GM23338 (cell line): Measurements from ENCODE around the gene STK36. TPM values are rescaled to one million over a fixed set of nuclear protein-coding genes. Genes with fewer than 3 reads are reported as not detected.

Experiments
- JUNB ChIP-seq: IDR thresholded peaks from one replicate; pipeline ENCODE4 v1.6.1; 2016; ENCODE audit warnings: antibody characterized with exemption; ENCODE audit not compliant: unreplicated experiment
- STAT1 ChIP-seq: IDR thresholded peaks from one replicate; pipeline ENCODE4 v1.6.1; 2016; ENCODE audit warnings: antibody characterized with exemption; ENCODE audit not compliant: unreplicated experiment
- ZNF114 ChIP-seq: fragments of 250-450 bp; sonication (Bioruptor Pico); IDR thresholded peaks from 2 replicates; pipeline ENCODE4 v1.5.0; 2020; ENCODE audit warnings: mild to moderate bottlenecking, moderate library complexity
- polyA plus RNA-seq: library from polyadenylated mRNA; unstranded; fragments of >200 nt; fragmentation: Nextera tagmentation; extraction: Ambion mirVana; gene quantifications from 2 replicates; pipeline ENCODE4 v1.2.1, GENCODE V29; 2016
- total RNA-seq: library from RNA; depleted of rRNA; stranded (reverse); fragments of >200 nt; shearing (Covaris generic); gene quantifications from 2 replicates; pipeline ENCODE4 v1.2.3, GENCODE V29; 2014
- TF ChIP-seq, protein P1 (sequence below): fragments of 250-450 bp; sonication (Bioruptor Pico); IDR thresholded peaks from 2 replicates; pipeline ENCODE4 v1.5.0; 2020; ENCODE audit warnings: mild to moderate bottlenecking, moderate library complexity
- TF ChIP-seq, protein P2 (sequence below): IDR thresholded peaks from one replicate; pipeline ENCODE4 v1.6.1; 2018; ENCODE audit warnings: antibody characterized with exemption; ENCODE audit not compliant: unreplicated experiment
- TF ChIP-seq, protein P3 (sequence below): IDR thresholded peaks from 2 replicates; pipeline ENCODE4 v1.6.1; 2016; ENCODE audit warnings: antibody characterized with exemption

STK36 gene
- total and polyA plus RNA-seq, 2 experiments from 2014 or later: 21.2 to 26.3 TPM

DNA sequence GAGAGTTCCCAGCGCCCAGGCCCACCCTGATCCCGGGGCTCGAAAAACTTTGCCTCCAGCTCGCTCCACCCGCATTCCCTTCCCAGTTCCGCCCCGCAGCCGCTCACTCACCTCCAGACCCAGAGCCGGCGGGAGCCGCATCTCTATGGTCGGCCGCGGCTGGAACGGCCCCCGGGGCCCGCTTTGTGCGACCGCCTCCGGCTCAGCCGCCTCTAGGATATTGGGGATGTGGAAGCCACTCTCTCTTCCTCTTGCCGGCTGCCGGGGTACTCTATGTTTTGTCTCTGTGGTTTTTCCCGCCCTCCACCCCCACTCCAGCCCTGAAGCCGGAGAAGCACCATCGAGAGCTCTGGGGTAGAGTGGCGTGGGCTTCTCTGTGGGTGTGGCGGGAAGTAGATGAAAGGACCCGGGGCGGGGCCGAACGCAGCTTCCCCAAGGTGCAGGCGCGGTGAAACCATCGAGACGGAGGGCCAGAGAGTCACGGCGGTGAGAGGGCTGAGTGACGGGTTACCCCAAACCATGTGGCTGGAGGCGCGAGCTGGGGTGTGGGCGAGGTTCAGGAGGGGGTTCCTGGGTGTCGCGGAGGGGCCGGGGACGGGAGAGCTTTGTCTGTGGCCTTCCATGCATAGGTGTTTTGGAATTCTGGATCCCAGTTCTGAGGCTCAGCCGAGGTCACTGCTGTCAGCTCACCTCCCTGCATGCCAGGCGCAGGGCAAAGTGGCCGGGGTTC lies 12.5 kb upstream of the STK36 start, which contains the start of the genes BCS1L and ZNF142 (continued):
- TF ChIP-seq, protein P1, sequence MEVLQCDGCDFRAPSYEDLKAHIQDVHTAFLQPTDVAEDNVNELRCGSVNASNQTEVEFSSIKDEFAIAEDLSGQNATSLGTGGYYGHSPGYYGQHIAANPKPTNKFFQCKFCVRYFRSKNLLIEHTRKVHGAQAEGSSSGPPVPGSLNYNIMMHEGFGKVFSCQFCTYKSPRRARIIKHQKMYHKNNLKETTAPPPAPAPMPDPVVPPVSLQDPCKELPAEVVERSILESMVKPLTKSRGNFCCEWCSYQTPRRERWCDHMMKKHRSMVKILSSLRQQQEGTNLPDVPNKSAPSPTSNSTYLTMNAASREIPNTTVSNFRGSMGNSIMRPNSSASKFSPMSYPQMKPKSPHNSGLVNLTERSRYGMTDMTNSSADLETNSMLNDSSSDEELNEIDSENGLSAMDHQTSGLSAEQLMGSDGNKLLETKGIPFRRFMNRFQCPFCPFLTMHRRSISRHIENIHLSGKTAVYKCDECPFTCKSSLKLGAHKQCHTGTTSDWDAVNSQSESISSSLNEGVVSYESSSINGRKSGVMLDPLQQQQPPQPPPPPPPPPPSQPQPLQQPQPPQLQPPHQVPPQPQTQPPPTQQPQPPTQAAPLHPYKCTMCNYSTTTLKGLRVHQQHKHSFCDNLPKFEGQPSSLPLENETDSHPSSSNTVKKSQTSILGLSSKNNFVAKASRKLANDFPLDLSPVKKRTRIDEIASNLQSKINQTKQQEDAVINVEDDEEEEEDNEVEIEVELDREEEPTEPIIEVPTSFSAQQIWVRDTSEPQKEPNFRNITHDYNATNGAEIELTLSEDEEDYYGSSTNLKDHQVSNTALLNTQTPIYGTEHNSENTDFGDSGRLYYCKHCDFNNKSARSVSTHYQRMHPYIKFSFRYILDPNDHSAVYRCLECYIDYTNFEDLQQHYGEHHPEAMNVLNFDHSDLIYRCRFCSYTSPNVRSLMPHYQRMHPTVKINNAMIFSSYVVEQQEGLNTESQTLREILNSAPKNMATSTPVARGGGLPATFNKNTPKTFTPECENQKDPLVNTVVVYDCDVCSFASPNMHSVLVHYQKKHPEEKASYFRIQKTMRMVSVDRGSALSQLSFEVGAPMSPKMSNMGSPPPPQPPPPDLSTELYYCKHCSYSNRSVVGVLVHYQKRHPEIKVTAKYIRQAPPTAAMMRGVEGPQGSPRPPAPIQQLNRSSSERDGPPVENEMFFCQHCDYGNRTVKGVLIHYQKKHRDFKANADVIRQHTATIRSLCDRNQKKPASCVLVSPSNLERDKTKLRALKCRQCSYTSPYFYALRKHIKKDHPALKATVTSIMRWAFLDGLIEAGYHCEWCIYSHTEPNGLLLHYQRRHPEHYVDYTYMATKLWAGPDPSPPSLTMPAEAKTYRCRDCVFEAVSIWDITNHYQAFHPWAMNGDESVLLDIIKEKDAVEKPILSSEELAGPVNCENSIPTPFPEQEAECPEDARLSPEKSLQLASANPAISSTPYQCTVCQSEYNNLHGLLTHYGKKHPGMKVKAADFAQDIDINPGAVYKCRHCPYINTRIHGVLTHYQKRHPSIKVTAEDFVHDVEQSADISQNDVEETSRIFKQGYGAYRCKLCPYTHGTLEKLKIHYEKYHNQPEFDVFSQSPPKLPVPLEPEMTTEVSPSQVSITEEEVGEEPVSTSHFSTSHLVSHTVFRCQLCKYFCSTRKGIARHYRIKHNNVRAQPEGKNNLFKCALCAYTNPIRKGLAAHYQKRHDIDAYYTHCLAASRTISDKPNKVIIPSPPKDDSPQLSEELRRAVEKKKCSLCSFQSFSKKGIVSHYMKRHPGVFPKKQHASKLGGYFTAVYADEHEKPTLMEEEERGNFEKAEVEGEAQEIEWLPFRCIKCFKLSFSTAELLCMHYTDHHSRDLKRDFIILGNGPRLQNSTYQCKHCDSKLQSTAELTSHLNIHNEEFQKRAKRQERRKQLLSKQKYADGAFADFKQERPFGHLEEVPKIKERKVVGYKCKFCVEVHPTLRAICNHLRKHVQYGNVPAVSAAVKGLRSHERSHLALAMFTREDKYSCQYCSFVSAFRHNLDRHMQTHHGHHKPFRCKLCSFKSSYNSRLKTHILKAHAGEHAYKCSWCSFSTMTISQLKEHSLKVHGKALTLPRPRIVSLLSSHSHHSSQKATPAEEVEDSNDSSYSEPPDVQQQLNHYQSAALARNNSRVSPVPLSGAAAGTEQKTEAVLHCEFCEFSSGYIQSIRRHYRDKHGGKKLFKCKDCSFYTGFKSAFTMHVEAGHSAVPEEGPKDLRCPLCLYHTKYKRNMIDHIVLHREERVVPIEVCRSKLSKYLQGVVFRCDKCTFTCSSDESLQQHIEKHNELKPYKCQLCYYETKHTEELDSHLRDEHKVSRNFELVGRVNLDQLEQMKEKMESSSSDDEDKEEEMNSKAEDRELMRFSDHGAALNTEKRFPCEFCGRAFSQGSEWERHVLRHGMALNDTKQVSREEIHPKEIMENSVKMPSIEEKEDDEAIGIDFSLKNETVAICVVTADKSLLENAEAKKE (CRISPR knock-in tag): no peak
- TF ChIP-seq STAT1 (no peak), JUNB (no peak), ZNF114 (CRISPR knock-in tag) (no peak)
- TF ChIP-seq, protein P2, sequence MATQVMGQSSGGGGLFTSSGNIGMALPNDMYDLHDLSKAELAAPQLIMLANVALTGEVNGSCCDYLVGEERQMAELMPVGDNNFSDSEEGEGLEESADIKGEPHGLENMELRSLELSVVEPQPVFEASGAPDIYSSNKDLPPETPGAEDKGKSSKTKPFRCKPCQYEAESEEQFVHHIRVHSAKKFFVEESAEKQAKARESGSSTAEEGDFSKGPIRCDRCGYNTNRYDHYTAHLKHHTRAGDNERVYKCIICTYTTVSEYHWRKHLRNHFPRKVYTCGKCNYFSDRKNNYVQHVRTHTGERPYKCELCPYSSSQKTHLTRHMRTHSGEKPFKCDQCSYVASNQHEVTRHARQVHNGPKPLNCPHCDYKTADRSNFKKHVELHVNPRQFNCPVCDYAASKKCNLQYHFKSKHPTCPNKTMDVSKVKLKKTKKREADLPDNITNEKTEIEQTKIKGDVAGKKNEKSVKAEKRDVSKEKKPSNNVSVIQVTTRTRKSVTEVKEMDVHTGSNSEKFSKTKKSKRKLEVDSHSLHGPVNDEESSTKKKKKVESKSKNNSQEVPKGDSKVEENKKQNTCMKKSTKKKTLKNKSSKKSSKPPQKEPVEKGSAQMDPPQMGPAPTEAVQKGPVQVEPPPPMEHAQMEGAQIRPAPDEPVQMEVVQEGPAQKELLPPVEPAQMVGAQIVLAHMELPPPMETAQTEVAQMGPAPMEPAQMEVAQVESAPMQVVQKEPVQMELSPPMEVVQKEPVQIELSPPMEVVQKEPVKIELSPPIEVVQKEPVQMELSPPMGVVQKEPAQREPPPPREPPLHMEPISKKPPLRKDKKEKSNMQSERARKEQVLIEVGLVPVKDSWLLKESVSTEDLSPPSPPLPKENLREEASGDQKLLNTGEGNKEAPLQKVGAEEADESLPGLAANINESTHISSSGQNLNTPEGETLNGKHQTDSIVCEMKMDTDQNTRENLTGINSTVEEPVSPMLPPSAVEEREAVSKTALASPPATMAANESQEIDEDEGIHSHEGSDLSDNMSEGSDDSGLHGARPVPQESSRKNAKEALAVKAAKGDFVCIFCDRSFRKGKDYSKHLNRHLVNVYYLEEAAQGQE: no peak
- TF ChIP-seq, protein P3, sequence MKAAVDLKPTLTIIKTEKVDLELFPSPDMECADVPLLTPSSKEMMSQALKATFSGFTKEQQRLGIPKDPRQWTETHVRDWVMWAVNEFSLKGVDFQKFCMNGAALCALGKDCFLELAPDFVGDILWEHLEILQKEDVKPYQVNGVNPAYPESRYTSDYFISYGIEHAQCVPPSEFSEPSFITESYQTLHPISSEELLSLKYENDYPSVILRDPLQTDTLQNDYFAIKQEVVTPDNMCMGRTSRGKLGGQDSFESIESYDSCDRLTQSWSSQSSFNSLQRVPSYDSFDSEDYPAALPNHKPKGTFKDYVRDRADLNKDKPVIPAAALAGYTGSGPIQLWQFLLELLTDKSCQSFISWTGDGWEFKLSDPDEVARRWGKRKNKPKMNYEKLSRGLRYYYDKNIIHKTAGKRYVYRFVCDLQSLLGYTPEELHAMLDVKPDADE: peak; percentile 76
